HCT116 (cell line): ENCODE results near the gene RYR2. TPM values are rescaled to one million over a fixed set of nuclear protein-coding genes. Genes with fewer than 3 reads are reported as not detected.

Experiments
- ATAC-seq: fragments of 200-7000 bp; cut with Tn5 transposase; 2 replicates; pipeline ENCODE4 v1.9.1; 2020; ENCODE audit warnings: mild to moderate bottlenecking, moderate library complexity
- BruUV-seq: library from RNA; stranded (reverse); fragments of 400-500 nt; replicated peaks from 2 replicates; lab custom pipeline; 2021; lab: Mats Ljungman, UMichigan
- CTCF ChIA-PET: fragments of 300-600 bp; sonication (Branson Sonifier 250); formaldehyde crosslinking; loops from one replicate; lab custom pipeline; 2021; ENCODE audit warnings: antibody characterized with exemption; lab: Charles Lee
- POLR2A ChIA-PET: fragments of 300-600, 350-600 bp; sonication (Branson Sonifier 250); formaldehyde crosslinking; loops from one replicate; lab custom pipeline; 2021; ENCODE audit warnings: antibody characterized with exemption; lab: Charles Lee
- RAD21 ChIA-PET, 2 experiments: fragments of 300-600 bp; sonication (Branson Sonifier 250); formaldehyde crosslinking; loops; one replicate each; lab custom pipeline; 2023; ENCODE audit warnings: low total read pairs in 2 of 2; ENCODE audit not compliant: uncharacterized antibody in 2 of 2, unreplicated experiment in 2 of 2, low non-redundant PET in 1 of 2; lab: Charles Lee
- DNase-seq: peaks from one replicate; pipeline ENCODE4 v3.0.0-alpha.2; 2010; ENCODE audit warnings: low read depth, low spot score
- H2AFZ ChIP-seq: fragments of 200-600 bp; shearing (Covaris generic), sonication (generic); 2 replicates; pipeline ENCODE4 v1.6.1; 2017; ENCODE audit warnings: low read depth, mixed run types, mixed read lengths, antibody characterized with exemption, low read length; ENCODE audit not compliant: poor library complexity, severe bottlenecking
- H3K27ac ChIP-seq: 2 replicates; pipeline ENCODE4 v1.5.1; 2012; ENCODE audit warnings: low read depth, low read length
- H3K27me3 ChIP-seq: fragments of 200-600 bp; sonication (generic); 2 replicates; pipeline ENCODE4 v1.6.1; 2016; ENCODE audit warnings: mixed run types, low read length, mixed read lengths; ENCODE audit not compliant: insufficient read depth
- H3K36me3 ChIP-seq, 2 experiments: fragments of 200-500 bp in 1 of 2; fragments of 200-600 bp in 1 of 2; sonication (Bioruptor generic) in 1 of 2; sonication (generic) in 1 of 2; 2 replicates each; pipeline versions ENCODE4 v1.5.1 to v1.6.1; 2014 to 2016; ENCODE audit warnings: low read length in 2 of 2, inconsistent platforms in 1 of 2, mixed read lengths in 1 of 2, mixed run types in 1 of 2; ENCODE audit not compliant: insufficient read depth in 2 of 2, control insufficient read depth in 1 of 2
- H3K4me1 ChIP-seq, 2 experiments: fragments of 200-600 bp in 1 of 2; sonication (generic) in 1 of 2; 2 replicates each; pipeline versions ENCODE4 v1.5.1 to v1.6.1; 2012 to 2017; ENCODE audit warnings: low read length in 2 of 2, inconsistent platforms in 1 of 2, mild to moderate bottlenecking in 1 of 2, mixed read lengths in 1 of 2, mixed run types in 1 of 2, moderate library complexity in 1 of 2; ENCODE audit not compliant: insufficient read depth in 2 of 2, control insufficient read depth in 1 of 2
- H3K4me2 ChIP-seq: fragments of 200-600 bp; sonication (generic); 2 replicates; pipeline ENCODE4 v1.6.1; 2017; ENCODE audit warnings: mixed run types, low read length, mixed read lengths
- H3K4me3 ChIP-seq, 2 experiments: fragments of 200-600 bp in 1 of 2; sonication (generic) in 1 of 2; replicated peaks in 1 of 2; 2 replicates each; pipeline ENCODE4 v1.5.1; 2011 to 2016; ENCODE audit warnings: low read length in 2 of 2, control low read depth in 1 of 2, low read depth in 1 of 2, mild to moderate bottlenecking in 1 of 2, mixed read lengths in 1 of 2, mixed run types in 1 of 2
- H3K79me2 ChIP-seq: fragments of 200-600 bp; sonication (generic); 2 replicates; pipeline ENCODE4 v1.6.1; 2017; ENCODE audit warnings: mild to moderate bottlenecking, mixed run types, low read length, moderate library complexity, mixed read lengths; ENCODE audit not compliant: insufficient read depth
- H3K9ac ChIP-seq: fragments of 200-600 bp; sonication (generic); 2 replicates; pipeline ENCODE4 v1.6.1; 2016; ENCODE audit warnings: low read length, mixed read lengths
- H3K9me2 ChIP-seq: fragments of 200-600 bp; sonication (generic), shearing (Covaris generic); 2 replicates; pipeline ENCODE4 v1.6.1; 2017; ENCODE audit warnings: mixed run types, mild to moderate bottlenecking, moderate library complexity; ENCODE audit not compliant: insufficient read depth
- H3K9me3 ChIP-seq, 2 experiments: fragments of 200-500 bp in 1 of 2; fragments of 200-600 bp in 1 of 2; sonication (Bioruptor generic) in 1 of 2; sonication (generic) in 1 of 2; 2 replicates each; pipeline ENCODE4 v1.6.1; 2014 to 2017; ENCODE audit warnings: low read length in 2 of 2, mixed read lengths in 2 of 2, inconsistent platforms in 1 of 2, low read depth in 1 of 2, mild to moderate bottlenecking in 1 of 2, mixed run types in 1 of 2, moderate library complexity in 1 of 2; ENCODE audit not compliant: control insufficient read depth in 1 of 2, insufficient read depth in 1 of 2
- H4K20me1 ChIP-seq: fragments of 200-600 bp; sonication (generic), shearing (Covaris generic); 2 replicates; pipeline ENCODE4 v1.6.1; 2017; ENCODE audit warnings: mixed run types, mild to moderate bottlenecking, moderate library complexity; ENCODE audit not compliant: insufficient read depth
- ELF1 ChIP-seq: IDR thresholded peaks from 2 replicates; pipeline ENCODE4 v1.6.1; 2012; ENCODE audit warnings: low read depth, borderline replicate concordance
- EZH2phosphoT487 ChIP-seq: fragments of 200-600 bp; IDR thresholded peaks from 2 replicates; pipeline ENCODE4 v1.6.1; 2018; ENCODE audit warnings: antibody characterized with exemption, borderline replicate concordance
- FOSL1 ChIP-seq: IDR thresholded peaks from 2 replicates; pipeline ENCODE4 v1.6.1; 2012; ENCODE audit warnings: low read depth
- JUND ChIP-seq: IDR thresholded peaks from 2 replicates; pipeline ENCODE4 v1.6.1; 2012
- SP1 ChIP-seq: IDR thresholded peaks from 2 replicates; pipeline ENCODE4 v1.6.1; 2012; ENCODE audit warnings: low read depth
- TCF7L2 ChIP-seq: IDR thresholded peaks from 2 replicates; pipeline ENCODE4 v1.7.0; 2011; ENCODE audit warnings: borderline replicate concordance, inconsistent platforms; ENCODE audit not compliant: insufficient read depth, insufficient read length; ENCODE audit errors: extremely low read depth
- YY1 ChIP-seq: IDR thresholded peaks from 2 replicates; pipeline ENCODE4 v1.6.1; 2011; ENCODE audit warnings: low read length, low read depth, moderate library complexity, mild to moderate bottlenecking; ENCODE audit not compliant: insufficient replicate concordance; ENCODE audit errors: extremely low read depth
- ZFX ChIP-seq: fragments of 450-650 bp; IDR thresholded peaks from 2 replicates; pipeline ENCODE4 v1.6.1; 2017
- ZNF274 ChIP-seq: fragments of 200-500 bp; sonication (Bioruptor generic); IDR thresholded peaks from 2 replicates; pipeline ENCODE4 v1.6.1; 2014; ENCODE audit warnings: mild to moderate bottlenecking, low read depth, low read length, inconsistent platforms
- intact Hi-C: fragments of 100-400 bp; cut with micrococcal nuclease; formaldehyde crosslinking; loops from 2 replicates; pipeline ENCODE4 v1.10.0; 2022
- total RNA-seq: library from RNA; stranded (reverse); gene quantifications from one replicate; pipeline ENCODE4 v1.2.1, GENCODE V29; 2021; ENCODE audit not compliant: unreplicated experiment
- TF ChIP-seq, protein P1 (sequence below), 3 experiments: fragments of 200-600 bp in 1 of 3; sonication (generic) in 1 of 3; IDR thresholded peaks in 2 of 3; conservative IDR thresholded peaks in 1 of 3; 2 replicates each; pipeline ENCODE4 v1.5.1; 2012 to 2017; ENCODE audit warnings: low read depth in 2 of 3, low read length in 2 of 3, antibody characterized with exemption in 1 of 3, borderline replicate concordance in 1 of 3, control low read depth in 1 of 3, mild to moderate bottlenecking in 1 of 3, mixed read lengths in 1 of 3, mixed run types in 1 of 3, moderate library complexity in 1 of 3; ENCODE audit not compliant: insufficient read depth in 1 of 3
- TF ChIP-seq, protein P2 (sequence below): IDR thresholded peaks from 2 replicates; pipeline ENCODE4 v1.6.1; 2011; ENCODE audit warnings: mild to moderate bottlenecking, low read length, moderate library complexity; ENCODE audit not compliant: insufficient replicate concordance; ENCODE audit errors: extremely low read depth
- TF ChIP-seq, protein P3 (sequence below): IDR thresholded peaks from 2 replicates; pipeline ENCODE4 v1.6.1; 2012

RYR2 gene
- total RNA-seq, 1 experiment from 2014 or later, result 0.02 TPM

DNA sequence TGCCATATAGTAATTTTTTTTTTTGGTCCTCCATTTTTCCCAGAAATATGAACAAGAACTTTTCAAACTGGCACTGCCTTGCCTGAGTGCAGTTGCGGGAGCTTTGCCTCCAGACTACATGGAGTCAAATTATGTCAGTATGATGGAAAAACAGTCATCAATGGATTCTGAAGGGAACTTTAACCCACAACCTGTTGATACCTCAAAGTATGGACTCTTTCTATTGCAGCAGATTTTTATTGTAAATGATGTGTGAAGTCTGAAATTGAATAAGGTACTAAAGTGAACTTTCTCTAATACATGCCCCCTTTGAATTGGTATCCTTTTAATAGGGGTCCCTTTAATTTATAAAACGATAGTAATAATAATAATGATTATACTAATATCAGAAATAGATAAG lies 613.8 kb downstream of the RYR2 start:
- Histone ChIP-seq H3K79me2 (no peaks in the 10 kb centered on the region), H3K27me3 (no peaks in the 10 kb centered on the region), H3K4me1 (no peaks in the 10 kb centered on the region), H3K36me3 (no peaks in the 10 kb centered on the region), H4K20me1 (no peaks in the 10 kb centered on the region), H3K9ac (no peak overlapping the region), H2AFZ (no peak overlapping the region), H3K4me2 (no peak overlapping the region), H3K9me2 (no peaks in the 10 kb centered on the region), H3K27ac (no peak overlapping the region), H3K9me3 (peaks cover 2 to 13% of the 10 kb centered on the region in 2 experiments; a peak in 3 of 4 replicates), H3K4me3 (no peak overlapping the region)
- BruUV-seq, result no TSS peak
- ATAC-seq, result no peak
- TF ChIP-seq ELF1, result no peak
- TF ChIP-seq ZNF274, result no peak
- no peak for TF ChIP-seq JUND
- TF ChIP-seq ZFX, result no peak
- TF ChIP-seq YY1, result no peak
- TF ChIP-seq TCF7L2, result no peak
- no peak for TF ChIP-seq EZH2phosphoT487
- TF ChIP-seq, protein P1, sequence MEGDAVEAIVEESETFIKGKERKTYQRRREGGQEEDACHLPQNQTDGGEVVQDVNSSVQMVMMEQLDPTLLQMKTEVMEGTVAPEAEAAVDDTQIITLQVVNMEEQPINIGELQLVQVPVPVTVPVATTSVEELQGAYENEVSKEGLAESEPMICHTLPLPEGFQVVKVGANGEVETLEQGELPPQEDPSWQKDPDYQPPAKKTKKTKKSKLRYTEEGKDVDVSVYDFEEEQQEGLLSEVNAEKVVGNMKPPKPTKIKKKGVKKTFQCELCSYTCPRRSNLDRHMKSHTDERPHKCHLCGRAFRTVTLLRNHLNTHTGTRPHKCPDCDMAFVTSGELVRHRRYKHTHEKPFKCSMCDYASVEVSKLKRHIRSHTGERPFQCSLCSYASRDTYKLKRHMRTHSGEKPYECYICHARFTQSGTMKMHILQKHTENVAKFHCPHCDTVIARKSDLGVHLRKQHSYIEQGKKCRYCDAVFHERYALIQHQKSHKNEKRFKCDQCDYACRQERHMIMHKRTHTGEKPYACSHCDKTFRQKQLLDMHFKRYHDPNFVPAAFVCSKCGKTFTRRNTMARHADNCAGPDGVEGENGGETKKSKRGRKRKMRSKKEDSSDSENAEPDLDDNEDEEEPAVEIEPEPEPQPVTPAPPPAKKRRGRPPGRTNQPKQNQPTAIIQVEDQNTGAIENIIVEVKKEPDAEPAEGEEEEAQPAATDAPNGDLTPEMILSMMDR (IDR thresholded peaks at IDR 0.05 in 2 of 3, conservative IDR thresholded peaks at IDR 0.05 in 1 of 3; ENCODE audit: borderline replicate concordance in 1 of 3, insufficient read depth in 1 of 3, low read depth in 2 of 3, low read length in 2 of 3), result no peak
- TF ChIP-seq SP1, result no peak
- TF ChIP-seq FOSL1, result no peak
- TF ChIP-seq, protein P2, sequence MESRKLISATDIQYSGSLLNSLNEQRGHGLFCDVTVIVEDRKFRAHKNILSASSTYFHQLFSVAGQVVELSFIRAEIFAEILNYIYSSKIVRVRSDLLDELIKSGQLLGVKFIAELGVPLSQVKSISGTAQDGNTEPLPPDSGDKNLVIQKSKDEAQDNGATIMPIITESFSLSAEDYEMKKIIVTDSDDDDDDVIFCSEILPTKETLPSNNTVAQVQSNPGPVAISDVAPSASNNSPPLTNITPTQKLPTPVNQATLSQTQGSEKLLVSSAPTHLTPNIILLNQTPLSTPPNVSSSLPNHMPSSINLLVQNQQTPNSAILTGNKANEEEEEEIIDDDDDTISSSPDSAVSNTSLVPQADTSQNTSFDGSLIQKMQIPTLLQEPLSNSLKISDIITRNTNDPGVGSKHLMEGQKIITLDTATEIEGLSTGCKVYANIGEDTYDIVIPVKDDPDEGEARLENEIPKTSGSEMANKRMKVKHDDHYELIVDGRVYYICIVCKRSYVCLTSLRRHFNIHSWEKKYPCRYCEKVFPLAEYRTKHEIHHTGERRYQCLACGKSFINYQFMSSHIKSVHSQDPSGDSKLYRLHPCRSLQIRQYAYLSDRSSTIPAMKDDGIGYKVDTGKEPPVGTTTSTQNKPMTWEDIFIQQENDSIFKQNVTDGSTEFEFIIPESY, result no peak
- TF ChIP-seq, protein P3, sequence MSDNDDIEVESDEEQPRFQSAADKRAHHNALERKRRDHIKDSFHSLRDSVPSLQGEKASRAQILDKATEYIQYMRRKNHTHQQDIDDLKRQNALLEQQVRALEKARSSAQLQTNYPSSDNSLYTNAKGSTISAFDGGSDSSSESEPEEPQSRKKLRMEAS, result no peak
- ChIA-PET CTCF (no interaction called here), POLR2A (no interaction called here), RAD21 (no interaction called here)
- intact Hi-C loops, result no loop called here
- DNase-seq, result no peak
